Measurements from ENCODE around the gene CPA3.

CPA3 gene

GRCh38 chr3:148865049-148865448 is at the start of gene CPA3:
CPA3 (plus strand) TSS chr3:148865296; CDS start chr3:148865308, 12 bp downstream.
- DNase-seq (ENCODE audit: low read depth): no peak

- no peak for DNase-seq (ENCODE audit: low read depth)
Measured at GRCh38 chr3:148815316-148816110, 49.6 kb upstream of the CPA3 start.

- no peak for DNase-seq (ENCODE audit: low read depth)
Measured at GRCh38 chr3:148816427-148816826, 48.7 kb upstream of the CPA3 start.

- DNase-seq (ENCODE audit: low read depth): no peak
Measured at GRCh38 chr3:148816981-148817525, 48.0 kb upstream of the CPA3 start.

GRCh38 chr3:148820361-148821245 is 44.5 kb upstream of the CPA3 start:
- no peak for DNase-seq (ENCODE audit: low read depth)

- DNase-seq (ENCODE audit: low read depth): no peak
Measured at GRCh38 chr3:148823026-148823425, 42.1 kb upstream of the CPA3 start.

GRCh38 chr3:148825476-148825875 is 39.6 kb upstream of the CPA3 start:
- DNase-seq (ENCODE audit: low read depth): no peak

- no peak for DNase-seq (ENCODE audit: low read depth)
Measured at GRCh38 chr3:148827585-148827984, 37.5 kb upstream of the CPA3 start, which contains the start of gene CPB1. CPB1 (plus strand) TSS chr3:148827811; CDS start chr3:148827824, 13 bp downstream.

GRCh38 chr3:148828136-148828690 is 36.9 kb upstream of the CPA3 start:
- DNase-seq (ENCODE audit: low read depth): no peak

GRCh38 chr3:148829926-148830325 is 35.2 kb upstream of the CPA3 start:
- no peak for DNase-seq (ENCODE audit: low read depth)

GRCh38 chr3:148833223-148833622 is 31.9 kb upstream of the CPA3 start:
- DNase-seq (ENCODE audit: low read depth): no peak

GRCh38 chr3:148839805-148840204 is 25.3 kb upstream of the CPA3 start:
- no peak for DNase-seq (ENCODE audit: low read depth)

GRCh38 chr3:148840451-148840850 is 24.6 kb upstream of the CPA3 start:
- no peak for DNase-seq (ENCODE audit: low read depth)

GRCh38 chr3:148845756-148846395 is 19.2 kb upstream of the CPA3 start:
- DNase-seq (ENCODE audit: low read depth): no peak

- no peak for DNase-seq (ENCODE audit: low read depth)
Measured at GRCh38 chr3:148847351-148847750, 17.7 kb upstream of the CPA3 start.

GRCh38 chr3:148848410-148848809 is 16.7 kb upstream of the CPA3 start:
- DNase-seq (ENCODE audit: low read depth): no peak

- no peak for DNase-seq (ENCODE audit: low read depth)
Measured at GRCh38 chr3:148852271-148852992, 12.7 kb upstream of the CPA3 start.

- DNase-seq (ENCODE audit: low read depth): no peak
Measured at GRCh38 chr3:148853076-148853475, 12.0 kb upstream of the CPA3 start.

- DNase-seq (ENCODE audit: low read depth): no peak
Measured at GRCh38 chr3:148854061-148854460, 11.0 kb upstream of the CPA3 start.

GRCh38 chr3:148856384-148856783 is 8.7 kb upstream of the CPA3 start:
- no peak for DNase-seq (ENCODE audit: low read depth)

GRCh38 chr3:148857316-148857715 is 7.8 kb upstream of the CPA3 start:
- DNase-seq (ENCODE audit: low read depth): no peak
